Esophagus muscularis mucosa (tissue), 4 donors: ENCODE results near the gene UBASH3B. TPM values are rescaled to one million over a fixed set of nuclear protein-coding genes. Genes with fewer than 3 reads are reported as not detected.

ENCODE experiments used
- DNase-seq: peaks from one replicate; pipeline ENCODE4 v3.0.0-alpha.2; 2017; ENCODE audit errors: extremely low spot score
- H3K27ac ChIP-seq, 4 donors: fragments of 200-600 bp; sonication (generic); replicated peaks in 1 of 4; 1 replicate in 3 of 4; 2 replicates in 1 of 4; pipeline ENCODE4 v1.5.1; 2016 to 2019; ENCODE audit warnings: mild to moderate bottlenecking in 1 of 4
- H3K27me3 ChIP-seq, 4 donors: fragments of 200-600 bp; sonication (generic); one replicate each; pipeline versions ENCODE4 v1.5.1 to v1.6.0; 2016 to 2019
- H3K36me3 ChIP-seq, 4 donors: fragments of 200-600 bp; sonication (generic); one replicate each; pipeline ENCODE4 v1.5.1; 2016 to 2019
- H3K4me1 ChIP-seq, 4 donors: fragments of 200-600 bp; sonication (generic); one replicate each; pipeline ENCODE4 v1.5.1; 2016 to 2019
- H3K4me3 ChIP-seq, 4 donors: fragments of 200-600 bp; sonication (generic); 1 replicate in 2 of 4; 2 replicates in 2 of 4; pipeline ENCODE4 v1.5.1; 2016 to 2019; ENCODE audit warnings: mild to moderate bottlenecking in 4 of 4, moderate library complexity in 1 of 4
- H3K9me3 ChIP-seq, 4 donors: fragments of 200-600 bp; sonication (generic); 1 replicate in 3 of 4; 2 replicates in 1 of 4; pipeline ENCODE4 v1.5.1; 2016 to 2019
- EP300 ChIP-seq: sonication (generic); formaldehyde crosslinking; IDR thresholded peaks from one replicate; pipeline ENCODE4 v1.6.1; 2017; ENCODE audit warnings: antibody characterized with exemption
- POLR2A ChIP-seq: fragments of 450-650 bp; IDR thresholded peaks from one replicate; pipeline ENCODE4 v1.6.1; 2017; ENCODE audit warnings: antibody characterized with exemption, moderate library complexity, mild to moderate bottlenecking, low read depth
- POLR2AphosphoS5 ChIP-seq, 2 donors: sonication (generic); formaldehyde crosslinking; IDR thresholded peaks; one replicate each; pipeline ENCODE4 v1.6.1; 2017; ENCODE audit warnings: antibody characterized with exemption in 2 of 2
- WGBS: methylation state at CpG from one replicate; pipeline ENCODE4 v1.1.5; 2018; 5-methylcytosine and 5-hydroxymethylcytosine counted together
- intact Hi-C: fragments of 100-400 bp; cut with DNase I; formaldehyde crosslinking; loops from one replicate; pipeline ENCODE4 v1.15.1; 2023
- total RNA-seq, 4 donors: library from RNA; depleted of rRNA; stranded (reverse); fragments of >200 nt; gene quantifications; one replicate each; pipeline versions ENCODE4 v1.1.0 to v1.2.1, GENCODE V29; 2016
- TF ChIP-seq, protein P1 (sequence below), 3 experiments: fragments of 200-600 bp in 2 of 3; fragments of 450-650 bp in 1 of 3; sonication (generic) in 2 of 3; IDR thresholded peaks; one replicate each; pipeline ENCODE4 v1.5.1; 2017 to 2019; ENCODE audit warnings: antibody characterized with exemption in 3 of 3, mild to moderate bottlenecking in 2 of 3, moderate library complexity in 1 of 3

The UBASH3B gene
- total RNA-seq, 4 donors from 2014 or later = 0.42 to 6.8 (median 1.7) TPM

DNA sequence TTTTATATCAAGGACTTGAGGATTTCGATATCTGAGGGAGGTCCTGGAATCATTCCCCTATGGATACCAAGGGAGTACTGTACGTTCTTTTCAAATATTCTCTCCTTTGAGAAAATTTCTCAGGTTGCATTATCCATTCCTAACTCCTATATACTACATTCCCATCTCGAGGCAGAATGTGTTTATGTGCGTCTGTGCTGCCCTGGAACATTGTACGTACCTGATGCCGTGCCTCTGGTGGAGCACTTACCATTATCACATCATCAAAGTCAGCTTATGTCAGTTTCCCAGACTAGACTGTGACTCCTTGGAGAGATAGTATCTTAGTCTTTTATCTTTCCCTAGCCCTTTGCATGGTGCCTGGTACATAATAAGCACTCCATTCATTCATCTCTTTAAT is 21.7 kb downstream of the UBASH3B start:
- intact Hi-C loops = no loop called here
- no peak for DNase-seq
- no peaks in the 10 kb centered on the region for H3K27me3 ChIP-seq
- WGBS = 93% methylated on average over 6 of the region's 6 CpGs
- no peak overlapping the region for H3K27ac ChIP-seq
- no peak overlapping the region for H3K4me3 ChIP-seq
- H3K9me3 ChIP-seq = no peaks in the 10 kb centered on the region
- no peaks in the 10 kb centered on the region for H3K4me1 ChIP-seq
- no peaks in the 10 kb centered on the region for H3K36me3 ChIP-seq
- TF ChIP-seq POLR2AphosphoS5 (IDR thresholded peaks at IDR 0.05) = no peak
- TF ChIP-seq EP300 = no peak
- TF ChIP-seq POLR2A = no peak
- TF ChIP-seq, protein P1, sequence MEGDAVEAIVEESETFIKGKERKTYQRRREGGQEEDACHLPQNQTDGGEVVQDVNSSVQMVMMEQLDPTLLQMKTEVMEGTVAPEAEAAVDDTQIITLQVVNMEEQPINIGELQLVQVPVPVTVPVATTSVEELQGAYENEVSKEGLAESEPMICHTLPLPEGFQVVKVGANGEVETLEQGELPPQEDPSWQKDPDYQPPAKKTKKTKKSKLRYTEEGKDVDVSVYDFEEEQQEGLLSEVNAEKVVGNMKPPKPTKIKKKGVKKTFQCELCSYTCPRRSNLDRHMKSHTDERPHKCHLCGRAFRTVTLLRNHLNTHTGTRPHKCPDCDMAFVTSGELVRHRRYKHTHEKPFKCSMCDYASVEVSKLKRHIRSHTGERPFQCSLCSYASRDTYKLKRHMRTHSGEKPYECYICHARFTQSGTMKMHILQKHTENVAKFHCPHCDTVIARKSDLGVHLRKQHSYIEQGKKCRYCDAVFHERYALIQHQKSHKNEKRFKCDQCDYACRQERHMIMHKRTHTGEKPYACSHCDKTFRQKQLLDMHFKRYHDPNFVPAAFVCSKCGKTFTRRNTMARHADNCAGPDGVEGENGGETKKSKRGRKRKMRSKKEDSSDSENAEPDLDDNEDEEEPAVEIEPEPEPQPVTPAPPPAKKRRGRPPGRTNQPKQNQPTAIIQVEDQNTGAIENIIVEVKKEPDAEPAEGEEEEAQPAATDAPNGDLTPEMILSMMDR (IDR thresholded peaks at IDR 0.05) = no peak

DNA sequence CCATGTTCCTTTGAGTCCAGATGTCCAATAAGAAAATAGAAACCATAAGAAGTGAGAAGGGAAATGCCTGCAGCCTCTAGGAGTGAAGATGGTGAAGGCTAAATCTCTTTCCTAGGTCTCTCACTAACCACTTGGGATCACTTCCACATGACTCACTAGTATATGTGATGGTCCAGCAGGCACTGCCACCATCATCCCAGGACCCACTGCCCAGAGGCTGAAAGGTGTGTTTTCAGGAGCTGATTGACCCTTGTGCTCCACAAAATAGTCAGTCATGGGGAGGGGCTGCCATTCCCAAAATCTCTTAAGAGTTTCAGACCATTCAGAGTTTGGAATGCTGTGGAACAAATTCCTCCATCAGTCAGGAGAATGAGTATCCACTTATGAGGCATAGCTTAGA is 22.9 kb downstream of the UBASH3B start:
- intact Hi-C loops = no loop called here
- H3K36me3 ChIP-seq = no peaks in the 10 kb centered on the region
- H3K27me3 ChIP-seq = no peaks in the 10 kb centered on the region
- H3K4me3 ChIP-seq = no peak overlapping the region
- no peak for TF ChIP-seq POLR2A
- TF ChIP-seq POLR2AphosphoS5 (IDR thresholded peaks at IDR 0.05) = no peak
- no peak for TF ChIP-seq EP300
- TF ChIP-seq, protein P1 (IDR thresholded peaks at IDR 0.05) = no peak
- no peak overlapping the region for H3K27ac ChIP-seq
- DNase-seq = no peak
- no peaks in the 10 kb centered on the region for H3K9me3 ChIP-seq
- no peaks in the 10 kb centered on the region for H3K4me1 ChIP-seq

GRCh38 chr11:122679466-122679865 is 23.9 kb downstream of the UBASH3B start:
- no peaks in the 10 kb centered on the region for H3K4me1 ChIP-seq
- H3K27me3 ChIP-seq = no peaks in the 10 kb centered on the region
- DNase-seq = no peak
- no peaks in the 10 kb centered on the region for H3K36me3 ChIP-seq
- WGBS = 96% methylated on average over 2 of the region's 2 CpGs
- TF ChIP-seq POLR2AphosphoS5 (IDR thresholded peaks at IDR 0.05) (no peak), EP300 (no peak), POLR2A (no peak)
- TF ChIP-seq, protein P1 (IDR thresholded peaks at IDR 0.05) = no peak
- H3K27ac ChIP-seq = no peak overlapping the region
- intact Hi-C loops = no loop called here
- no peaks in the 10 kb centered on the region for H3K9me3 ChIP-seq
- no peak overlapping the region for H3K4me3 ChIP-seq

- no peak for TF ChIP-seq POLR2AphosphoS5 (IDR thresholded peaks at IDR 0.05)
- TF ChIP-seq, protein P1 (IDR thresholded peaks at IDR 0.05) = no peak
- no peak for TF ChIP-seq EP300
- TF ChIP-seq POLR2A = no peak
- WGBS = 76% methylated on average over 3 of the region's 3 CpGs
- H3K36me3 ChIP-seq = no peaks in the 10 kb centered on the region
- DNase-seq = no peak
- no peak overlapping the region for H3K4me3 ChIP-seq
- intact Hi-C loops = no loop called here
- H3K27ac ChIP-seq = no peak overlapping the region
- no peaks in the 10 kb centered on the region for H3K4me1 ChIP-seq
- H3K9me3 ChIP-seq = no peaks in the 10 kb centered on the region
- H3K27me3 ChIP-seq = no peaks in the 10 kb centered on the region
Measured at GRCh38 chr11:122681070-122681469, 25.5 kb downstream of the UBASH3B start.

DNA sequence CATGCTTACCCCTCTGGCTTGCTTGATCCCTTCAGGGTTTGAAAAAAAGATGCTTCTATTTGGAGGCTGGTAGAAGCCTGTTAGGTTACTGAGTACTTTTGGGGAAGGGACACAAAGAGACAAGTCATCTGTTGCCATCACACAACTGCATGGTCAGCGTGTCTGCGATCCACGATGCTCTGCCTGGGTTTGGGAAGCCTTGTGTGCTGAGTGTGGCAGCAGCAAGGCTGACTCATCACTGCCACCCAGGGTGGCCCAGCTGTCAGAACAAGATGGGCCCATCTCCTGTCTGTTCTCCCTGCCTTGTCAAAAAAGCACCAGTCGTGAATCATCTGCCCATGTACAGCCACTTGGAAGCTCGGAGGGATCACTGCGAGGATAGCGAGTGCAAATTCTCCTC is 26.2 kb downstream of the UBASH3B start:
- no peaks in the 10 kb centered on the region for H3K4me1 ChIP-seq
- no peak for DNase-seq
- no peaks in the 10 kb centered on the region for H3K36me3 ChIP-seq
- intact Hi-C loops = no loop called here
- H3K4me3 ChIP-seq = no peak overlapping the region
- no peaks in the 10 kb centered on the region for H3K9me3 ChIP-seq
- WGBS = 89% methylated on average over 7 of the region's 7 CpGs
- H3K27ac ChIP-seq = no peak overlapping the region
- H3K27me3 ChIP-seq = no peaks in the 10 kb centered on the region
- no peak for TF ChIP-seq EP300
- TF ChIP-seq, protein P1 (IDR thresholded peaks at IDR 0.05) = no peak
- TF ChIP-seq POLR2A = no peak
- TF ChIP-seq POLR2AphosphoS5 (IDR thresholded peaks at IDR 0.05) = no peak
